Lung (tissue), 12 donors: ENCODE results near the gene RNASE9. TPM values are rescaled to one million over a fixed set of nuclear protein-coding genes. Genes with fewer than 3 reads are reported as not detected.
"Not testable (repeated sequence)": the region's sequence is repeated elsewhere in the genome, so short reads cannot be mapped to it uniquely, and the experiment has no call there.

ENCODE experiments used
- ATAC-seq: fragments of 200-7000 bp; cut with Tn5 transposase; one replicate; pipeline ENCODE4 v1.9.1; 2020; ENCODE audit warnings: moderate number of reproducible peaks; ENCODE audit not compliant: insufficient read depth, low FRiP score
- DNase-seq, 3 donors: peaks; one replicate each; pipeline ENCODE4 v3.0.0-alpha.2; 2013 to 2017
- H3K27ac ChIP-seq, 2 donors: one replicate each; pipeline ENCODE4 v1.5.1; 2013; ENCODE audit warnings: mild to moderate bottlenecking in 2 of 2, moderate library complexity in 2 of 2, control low read depth in 1 of 2, inconsistent platforms in 1 of 2, low read depth in 1 of 2, low read length in 1 of 2
- H3K27me3 ChIP-seq, 3 donors: one replicate each; pipeline ENCODE4 v1.5.1; 2013; ENCODE audit warnings: low read length in 2 of 3; ENCODE audit not compliant: control insufficient read depth in 3 of 3, insufficient read depth in 3 of 3
- H3K36me3 ChIP-seq, 4 donors: one replicate each; pipeline ENCODE4 v1.5.1; 2013; ENCODE audit warnings: low read length in 4 of 4, mild to moderate bottlenecking in 1 of 4, moderate library complexity in 1 of 4; ENCODE audit not compliant: control insufficient read depth in 4 of 4, insufficient read depth in 4 of 4
- H3K4me1 ChIP-seq, 5 donors: one replicate each; pipeline ENCODE4 v1.5.1; 2013; ENCODE audit warnings: low read length in 5 of 5, mild to moderate bottlenecking in 2 of 5, moderate library complexity in 1 of 5; ENCODE audit not compliant: control insufficient read depth in 5 of 5, insufficient read depth in 5 of 5
- H3K4me3 ChIP-seq: one replicate; pipeline ENCODE4 v1.5.1; 2013; ENCODE audit warnings: mild to moderate bottlenecking, control low read depth, moderate library complexity
- H3K9ac ChIP-seq, 2 donors: one replicate each; pipeline ENCODE4 v1.5.1; 2013; ENCODE audit warnings: low read length in 2 of 2, control low read depth in 1 of 2; ENCODE audit not compliant: insufficient read depth in 1 of 2
- H3K9me3 ChIP-seq, 4 donors: one replicate each; pipeline ENCODE4 v1.5.1; 2013; ENCODE audit warnings: low read length in 3 of 4, mild to moderate bottlenecking in 1 of 4, moderate library complexity in 1 of 4; ENCODE audit not compliant: control insufficient read depth in 4 of 4, insufficient read depth in 3 of 4
- WGBS, 2 donors: extraction: QIAGEN DNeasy Blood & Tissue Kit; methylation state at CpG; one replicate each; pipeline ENCODE4 v1.1.7; 2013; 5-methylcytosine and 5-hydroxymethylcytosine counted together
- polyA plus RNA-seq, 2 donors: library from polyadenylated mRNA; stranded (reverse); fragments of 200-250 nt; gene quantifications; one replicate each; pipeline ENCODE4 v1.2.1, GENCODE V29; 2013
- total RNA-seq, 2 donors: library from RNA; depleted of rRNA in 1 of 2; stranded (reverse); fragments of >200 nt in 1 of 2; gene quantifications; one replicate each; pipeline ENCODE4 v1.2.1, GENCODE V29; 2014 to 2021
- TF ChIP-seq, protein P1 (sequence below): IDR thresholded peaks from 2 replicates; pipeline ENCODE4 v1.5.1; 2012; ENCODE audit warnings: mild to moderate bottlenecking; ENCODE audit errors: control extremely low read depth, extremely low read depth
- donor health status: control.
- donor health status: control.
- donor health status: Bipolar disorder and iron deficiency.
- donor health status: healthy.
- donor health status: DM: yes; HTN: yes; CAD: no.

Gene RNASE9
- total and polyA plus RNA-seq, 4 donors: not detected

DNA sequence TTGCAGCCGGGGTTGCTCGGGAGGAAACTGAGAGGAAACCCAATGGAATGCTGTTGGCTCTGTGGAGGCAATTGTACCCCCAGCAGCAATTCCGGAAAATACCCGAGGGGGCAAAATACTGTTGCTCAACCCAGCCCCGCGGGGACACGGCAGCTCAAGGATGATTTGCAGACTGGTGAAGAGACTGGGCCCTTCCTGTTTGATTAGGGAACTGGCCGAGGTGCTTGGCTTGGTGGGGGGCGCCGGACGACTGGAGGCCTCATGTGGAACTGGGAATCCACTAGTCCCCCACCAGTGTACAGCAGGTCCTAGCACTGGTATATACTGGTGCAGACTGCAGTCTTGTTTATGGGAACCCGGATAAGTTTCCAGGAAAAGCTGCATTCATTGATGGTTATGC is 40.7 kb upstream of the RNASE9 start:
- Histone ChIP-seq H3K27me3 (no peaks in the 10 kb centered on the region), H3K9me3 (no peaks in the 10 kb centered on the region), H3K27ac (no peak overlapping the region), H3K4me1 (no peaks in the 10 kb centered on the region), H3K36me3 (no peaks in the 10 kb centered on the region), H3K4me3 (no peak overlapping the region), H3K9ac (no peak overlapping the region)
- TF ChIP-seq, protein P1, sequence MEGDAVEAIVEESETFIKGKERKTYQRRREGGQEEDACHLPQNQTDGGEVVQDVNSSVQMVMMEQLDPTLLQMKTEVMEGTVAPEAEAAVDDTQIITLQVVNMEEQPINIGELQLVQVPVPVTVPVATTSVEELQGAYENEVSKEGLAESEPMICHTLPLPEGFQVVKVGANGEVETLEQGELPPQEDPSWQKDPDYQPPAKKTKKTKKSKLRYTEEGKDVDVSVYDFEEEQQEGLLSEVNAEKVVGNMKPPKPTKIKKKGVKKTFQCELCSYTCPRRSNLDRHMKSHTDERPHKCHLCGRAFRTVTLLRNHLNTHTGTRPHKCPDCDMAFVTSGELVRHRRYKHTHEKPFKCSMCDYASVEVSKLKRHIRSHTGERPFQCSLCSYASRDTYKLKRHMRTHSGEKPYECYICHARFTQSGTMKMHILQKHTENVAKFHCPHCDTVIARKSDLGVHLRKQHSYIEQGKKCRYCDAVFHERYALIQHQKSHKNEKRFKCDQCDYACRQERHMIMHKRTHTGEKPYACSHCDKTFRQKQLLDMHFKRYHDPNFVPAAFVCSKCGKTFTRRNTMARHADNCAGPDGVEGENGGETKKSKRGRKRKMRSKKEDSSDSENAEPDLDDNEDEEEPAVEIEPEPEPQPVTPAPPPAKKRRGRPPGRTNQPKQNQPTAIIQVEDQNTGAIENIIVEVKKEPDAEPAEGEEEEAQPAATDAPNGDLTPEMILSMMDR: no peak
- WGBS, 2 donors: 47 to 67% methylated on average over 12 of the region's 12 CpGs
- DNase-seq: no peak
- ATAC-seq: no peak

DNA sequence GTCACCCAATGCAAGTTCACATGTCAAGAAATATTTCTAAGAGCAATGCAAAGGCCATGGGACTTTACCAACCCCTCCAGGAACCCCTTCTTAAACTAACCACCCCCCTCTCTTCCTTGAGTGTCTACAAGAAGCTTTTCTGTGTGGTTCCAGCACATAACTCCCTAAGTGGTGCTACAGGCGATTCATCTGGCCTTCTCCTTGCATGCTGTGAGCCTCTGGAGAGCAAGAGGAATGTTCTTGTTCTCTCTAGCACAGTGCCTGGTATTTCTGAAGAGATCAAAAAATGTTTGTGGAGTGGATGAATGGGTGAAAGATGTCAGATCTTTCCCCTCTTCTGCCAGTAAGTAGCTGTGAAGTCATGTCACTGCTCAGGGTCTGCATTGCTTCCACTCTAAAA is 36.3 kb upstream of the RNASE9 start:
- Histone ChIP-seq H3K36me3 (no peaks in the 10 kb centered on the region), H3K9me3 (no peaks in the 10 kb centered on the region), H3K27ac (no peak overlapping the region), H3K4me1 (no peaks in the 10 kb centered on the region), H3K9ac (no peak overlapping the region), H3K4me3 (no peak overlapping the region), H3K27me3 (no peaks in the 10 kb centered on the region)
- no peak for DNase-seq
- TF ChIP-seq, protein P1: no peak
- no peak for ATAC-seq
- WGBS, 2 donors: 74 to 76% methylated on average over 1 of the region's 1 CpG

DNA sequence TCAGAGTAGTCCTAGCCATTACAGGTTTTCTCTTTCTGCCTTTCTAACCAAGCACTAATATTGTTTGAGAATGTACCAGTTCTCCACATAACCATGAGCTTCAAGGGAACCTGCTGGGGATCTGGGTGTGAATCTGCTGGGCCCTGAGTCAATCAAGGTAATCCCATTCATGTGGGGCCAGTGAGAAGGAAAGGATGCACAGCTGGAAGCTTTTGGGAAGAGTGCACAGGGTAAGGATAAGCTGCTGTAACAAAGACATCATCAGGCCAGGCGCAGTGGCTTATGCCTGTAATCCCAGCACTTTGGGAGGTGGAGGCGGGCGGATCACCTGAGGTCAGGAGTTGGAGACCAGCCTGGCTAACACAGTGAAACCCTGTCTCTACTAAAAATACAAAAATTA is 34.9 kb upstream of the RNASE9 start:
- not testable (repeated sequence) for ATAC-seq, H3K9ac ChIP-seq
- WGBS, 2 donors: 96 to 100% methylated on average over 2 to 3 of the region's 3 CpGs

GRCh38 chr14:20592574-20592973 is 31.7 kb upstream of the RNASE9 start:
- WGBS, 2 donors: 46 to 50% methylated on average over 1 of the region's 1 CpG
- no peak overlapping the region for H3K9ac ChIP-seq
- TF ChIP-seq, protein P1: no peak
- no peaks in the 10 kb centered on the region for H3K27me3 ChIP-seq
- DNase-seq (no peak), ATAC-seq (no peak)
- no peaks in the 10 kb centered on the region for H3K9me3 ChIP-seq
- no peaks in the 10 kb centered on the region for H3K4me1 ChIP-seq
- no peaks in the 10 kb centered on the region for H3K36me3 ChIP-seq
- no peak overlapping the region for H3K4me3 ChIP-seq
- H3K27ac ChIP-seq: no peak overlapping the region

More for the DNA sequence above, 34.9 kb upstream of the RNASE9 start:
- not testable (repeated sequence) for H3K4me3 ChIP-seq, H3K9me3 ChIP-seq, H3K27me3 ChIP-seq, DNase-seq, H3K36me3 ChIP-seq, H3K27ac ChIP-seq, H3K4me1 ChIP-seq
